Femur (tissue), 1 donor: ENCODE results near the gene RNF217.
"Not testable (repeated sequence)": the region's sequence is repeated elsewhere in the genome, so short reads cannot be mapped to it uniquely, and the experiment has no call there.

Experiments
- DNase-seq: peaks from one replicate; pipeline ENCODE4 v3.0.0-alpha.2; 2017

Gene RNF217

DNA sequence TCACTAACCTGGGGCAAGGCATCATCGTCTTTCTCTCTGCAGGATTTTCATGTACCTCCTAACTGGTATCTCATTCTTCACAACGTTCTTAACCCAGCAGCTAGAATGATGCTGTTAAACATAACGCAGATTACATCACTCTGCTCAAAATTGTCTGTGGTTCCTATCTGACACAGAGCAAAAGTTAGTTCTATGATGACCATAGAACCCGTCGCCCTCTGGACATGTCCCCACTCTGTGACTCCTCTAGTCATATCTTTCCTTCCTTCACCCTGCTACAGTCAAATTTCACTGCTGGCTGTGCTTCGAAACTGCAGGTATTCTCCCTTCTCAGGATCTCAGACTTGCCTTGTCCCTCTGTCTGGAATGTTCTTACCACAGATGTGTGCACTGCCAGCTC lies 103.9 kb downstream of the RNF217 start:
- DNase-seq = no peak

- no peak for DNase-seq
Observed at GRCh38 chr6:125066964-125067363, 104.7 kb downstream of the RNF217 start.

GRCh38 chr6:125067552-125067951 lies 105.3 kb downstream of the RNF217 start:
- no peak for DNase-seq

- DNase-seq = no peak
Observed at GRCh38 chr6:125073071-125073470, 110.8 kb downstream of the RNF217 start.

DNA sequence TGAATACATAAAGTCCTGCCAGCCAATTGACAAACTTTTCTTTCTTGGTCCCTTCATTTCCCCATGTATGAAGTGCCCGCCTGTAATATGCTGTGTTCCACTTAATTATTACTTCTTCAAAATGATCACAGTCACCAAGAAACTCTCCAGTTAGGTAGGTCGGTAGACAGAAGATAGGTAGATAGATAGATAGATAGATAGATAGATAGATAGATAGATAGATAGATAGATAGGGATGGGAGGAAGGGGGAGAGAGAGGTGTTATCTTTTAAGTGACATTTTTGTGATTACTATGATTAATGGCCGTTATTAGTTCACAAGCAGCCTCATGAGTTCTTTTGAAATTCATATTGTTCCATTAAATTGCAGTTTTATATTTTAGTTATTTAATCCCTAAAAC lies 111.9 kb downstream of the RNF217 start:
- DNase-seq = no peak

DNA sequence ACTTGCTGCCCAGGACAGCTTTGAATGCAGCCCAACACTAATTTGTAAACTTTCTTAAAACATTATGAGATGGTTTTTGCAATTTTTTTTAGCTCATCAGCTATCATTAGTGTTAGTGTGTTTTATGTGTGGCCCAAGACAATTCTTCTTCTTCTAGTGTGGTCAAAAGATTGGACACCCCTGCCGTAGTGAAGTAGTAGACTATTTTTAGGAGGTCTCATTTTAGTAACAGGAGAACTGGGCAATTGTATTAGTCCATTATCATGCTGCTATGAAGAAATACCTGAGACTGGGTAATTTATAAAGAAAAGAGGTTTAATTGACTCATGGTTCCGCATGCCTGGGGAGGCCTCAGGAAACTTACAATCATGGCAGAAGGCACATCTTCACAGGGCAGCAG lies 112.8 kb downstream of the RNF217 start:
- DNase-seq = not testable (repeated sequence)

DNA sequence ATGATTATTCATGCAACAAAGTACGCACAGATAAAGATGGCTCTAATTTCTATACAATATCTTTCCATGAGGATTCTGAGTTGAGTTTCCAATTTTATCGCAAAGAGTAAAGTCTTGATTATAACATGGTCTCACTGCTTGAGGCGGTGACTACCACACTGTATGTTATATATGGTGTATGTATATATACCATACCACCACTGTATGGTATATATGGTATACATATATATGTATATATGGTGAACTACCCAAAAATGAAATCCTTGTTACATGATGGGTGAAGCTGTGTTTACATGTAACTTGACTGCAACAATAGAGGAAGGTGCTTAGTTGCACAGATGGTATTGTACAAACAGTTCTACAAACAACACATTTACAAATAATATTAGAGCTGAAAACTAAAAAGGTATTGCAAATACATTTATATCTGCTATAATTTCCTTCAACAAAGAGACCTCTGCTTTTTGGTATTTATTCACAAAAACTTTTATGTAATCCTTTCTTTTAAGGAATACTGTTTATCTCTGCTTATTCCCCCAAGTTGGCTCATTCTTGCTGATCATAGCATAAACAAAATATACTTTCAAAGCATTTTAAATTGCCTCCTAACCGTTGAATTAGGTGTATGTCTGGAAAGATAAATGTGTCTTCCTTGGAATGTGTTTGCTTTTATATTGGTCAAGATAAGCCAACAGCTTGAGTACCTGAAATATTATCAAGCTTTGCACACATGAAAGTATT lies 113.7 kb downstream of the RNF217 start:
- DNase-seq = no peak

- no peak for DNase-seq
Observed at GRCh38 chr6:125076482-125076742, 114.2 kb downstream of the RNF217 start.

- no peak for DNase-seq
Observed at GRCh38 chr6:125077453-125077852, 115.2 kb downstream of the RNF217 start.

DNA sequence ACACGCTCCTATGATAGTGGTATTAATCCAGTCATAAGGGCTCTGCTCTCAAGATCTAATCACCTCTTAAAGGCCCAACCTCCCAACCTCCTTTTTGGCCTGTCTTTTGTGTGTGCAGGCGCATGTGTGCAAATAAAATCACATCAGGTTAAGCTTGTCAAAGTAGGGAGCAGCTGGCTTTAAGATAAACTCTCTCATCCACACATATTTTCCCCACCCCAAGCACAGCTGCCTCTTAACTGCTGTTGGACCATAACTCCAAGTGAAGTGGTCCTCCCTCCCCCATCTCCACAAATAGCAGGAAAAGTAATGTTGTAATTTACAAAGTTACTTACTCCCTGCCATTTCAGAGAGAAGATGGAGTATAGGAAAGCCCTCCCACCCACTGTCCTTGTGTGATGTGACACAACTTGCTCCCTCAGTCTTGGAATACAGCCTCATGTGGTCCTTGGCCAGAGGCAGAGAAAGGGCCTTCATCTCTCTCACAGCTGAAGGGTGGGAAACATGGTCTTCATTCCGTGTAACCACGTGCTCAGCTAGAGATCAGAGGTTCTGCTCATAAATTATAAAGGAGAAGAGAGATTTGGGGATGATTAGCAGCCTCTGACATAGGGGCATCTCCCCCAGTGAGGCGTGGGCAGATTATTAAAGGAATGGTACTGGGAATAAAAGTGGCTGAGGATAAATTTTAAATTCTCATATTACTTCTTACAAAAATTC lies 116.5 kb downstream of the RNF217 start:
- no peak for DNase-seq

DNA sequence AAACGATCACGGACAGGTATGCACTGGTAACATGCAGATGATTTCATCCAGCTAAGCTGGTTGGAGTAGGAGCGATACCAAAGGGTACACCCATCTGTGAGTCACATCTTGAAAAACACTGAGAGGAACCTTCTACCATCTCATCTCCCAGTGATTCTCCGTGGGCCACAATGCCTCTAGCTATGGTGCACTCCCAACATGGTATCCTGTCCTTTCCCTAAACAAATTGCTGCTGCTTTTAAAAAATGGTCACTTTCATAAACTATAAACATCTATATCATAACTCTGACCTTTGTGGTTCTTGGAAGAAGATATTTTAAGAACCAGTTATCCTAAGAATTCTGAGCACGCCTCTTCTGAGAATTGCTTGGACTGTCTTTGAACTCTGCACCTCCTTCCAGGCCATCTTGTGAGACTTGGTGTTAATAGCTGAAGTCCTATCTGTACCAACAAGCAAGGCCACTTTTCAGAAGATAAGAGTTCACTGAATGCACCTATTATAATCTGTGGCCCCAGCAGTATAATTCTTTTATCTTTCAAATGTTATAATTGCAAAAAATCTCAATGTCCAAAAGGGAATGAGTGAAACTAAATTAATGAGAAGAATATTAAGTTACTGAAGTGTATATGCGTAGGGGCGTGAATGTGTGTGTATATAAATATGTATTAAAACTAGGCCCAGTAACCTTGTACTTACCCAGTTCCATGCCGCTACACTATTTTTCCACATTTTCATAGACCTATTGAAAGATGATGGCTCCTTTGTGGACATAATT lies 120.9 kb downstream of the RNF217 start:
- no peak for DNase-seq

- DNase-seq = no peak
Observed at GRCh38 chr6:125083684-125083990, 121.4 kb downstream of the RNF217 start.

DNA sequence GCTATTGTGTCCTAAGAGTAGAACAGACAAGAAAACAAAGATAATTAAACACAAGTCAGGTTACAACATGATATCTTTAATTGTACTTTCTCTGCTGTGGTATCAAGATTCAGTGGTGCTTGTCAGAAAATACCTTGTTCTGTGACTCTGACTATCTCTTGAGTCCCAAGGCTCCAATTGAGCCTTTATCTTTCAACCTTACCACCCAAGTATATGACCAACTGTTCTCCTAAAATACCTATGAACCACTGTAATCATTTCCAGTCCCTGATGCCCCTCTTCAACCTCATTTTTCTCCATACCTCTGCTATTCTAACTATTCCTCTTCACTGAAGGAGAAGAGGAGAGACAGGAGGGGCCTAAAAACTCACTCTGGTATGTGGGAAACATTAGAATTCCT lies 124.5 kb downstream of the RNF217 start:
- DNase-seq = no peak

DNA sequence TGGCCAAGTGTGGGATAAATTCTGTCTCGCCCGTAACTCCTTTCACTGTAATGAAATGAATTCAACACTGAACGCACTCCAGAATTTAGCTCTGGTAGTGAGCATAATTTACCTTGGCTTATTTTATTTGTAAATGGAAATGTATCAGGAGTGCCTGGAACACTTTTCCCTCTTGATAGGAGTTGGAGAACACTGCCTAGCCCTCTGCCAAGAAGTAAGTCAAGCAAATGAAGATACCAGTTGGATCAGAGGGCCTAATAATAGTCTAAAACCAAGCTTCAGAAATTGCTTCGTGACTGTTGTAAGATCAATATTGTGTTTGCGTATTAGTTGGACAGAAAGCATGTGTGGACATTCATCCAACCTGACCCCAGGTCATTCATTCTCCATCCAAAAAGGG lies 126.7 kb downstream of the RNF217 start:
- DNase-seq = no peak

DNA sequence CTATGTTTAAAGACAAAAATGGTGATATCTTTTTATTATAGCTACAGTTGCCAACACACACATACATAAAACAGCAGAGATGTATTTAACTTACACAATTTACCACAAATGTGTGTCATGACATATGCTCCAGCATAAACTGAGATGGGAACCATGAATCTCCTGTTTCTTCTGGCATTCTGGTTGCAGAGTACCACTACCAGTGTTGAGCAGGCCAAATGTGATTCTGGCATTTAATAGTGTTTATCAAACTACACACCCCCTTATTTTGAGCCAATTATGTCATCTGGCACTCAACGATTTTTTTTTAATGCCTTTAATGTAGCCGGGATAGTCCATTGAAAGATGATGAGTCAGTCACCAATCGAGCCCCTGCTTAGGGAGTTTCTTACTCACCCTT lies 132.3 kb downstream of the RNF217 start:
- no peak for DNase-seq

DNA sequence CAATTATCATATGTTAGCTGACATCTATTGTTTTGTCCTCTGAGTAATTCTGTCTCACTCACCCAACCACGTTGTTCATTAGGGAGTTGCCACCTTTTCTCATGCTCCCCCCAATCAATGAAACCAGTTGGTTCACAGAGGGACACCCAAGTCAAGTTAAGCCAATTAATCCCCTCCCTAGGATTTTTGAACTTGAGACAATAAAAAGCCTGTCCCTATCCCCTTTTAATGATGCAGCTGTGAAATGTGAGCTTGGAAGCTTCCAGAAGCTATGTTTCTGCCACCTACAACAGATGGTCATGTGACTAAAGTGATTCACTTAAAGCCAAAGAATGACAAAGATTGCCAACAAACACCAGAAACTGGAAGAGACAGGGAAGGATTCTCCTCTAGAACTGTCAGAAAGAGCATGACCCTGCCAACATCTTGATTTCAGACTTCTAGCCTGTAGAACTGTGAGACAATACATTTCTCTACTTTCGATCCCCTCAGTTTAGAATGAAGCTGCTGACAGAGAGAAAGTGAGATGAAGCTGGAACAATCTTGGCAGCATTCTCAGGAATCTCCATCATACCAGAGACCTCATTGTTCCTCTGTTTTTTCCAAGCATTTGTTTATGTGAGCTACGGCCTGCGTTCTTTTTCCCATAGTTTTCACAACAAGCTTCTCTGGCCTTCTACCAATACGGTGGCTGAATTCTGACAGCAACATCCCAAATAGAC lies 133.5 kb downstream of the RNF217 start:
- DNase-seq = no peak

GRCh38 chr6:125097186-125097585 lies 134.9 kb downstream of the RNF217 start:
- DNase-seq = no peak

DNA sequence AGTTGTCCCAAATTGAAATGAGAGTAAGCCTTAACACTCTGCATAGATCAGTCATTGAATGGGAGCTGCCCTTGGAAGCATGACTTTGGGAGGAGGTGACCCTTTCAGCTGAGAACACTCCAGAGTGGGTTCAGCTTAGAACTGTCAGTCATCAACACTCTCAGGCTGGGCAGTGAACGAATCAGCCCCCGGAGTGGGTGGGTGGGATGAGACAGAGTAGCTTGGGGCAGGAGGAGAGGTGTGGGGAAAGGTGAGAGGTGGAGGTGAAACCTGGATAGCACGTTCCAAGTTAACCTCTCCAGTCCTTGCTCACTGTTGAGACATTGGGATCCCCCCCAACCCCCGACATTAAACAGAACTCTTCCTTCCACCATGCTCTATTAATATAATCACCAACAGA lies 136.0 kb downstream of the RNF217 start:
- no peak for DNase-seq

- DNase-seq = peak; percentile 73
Observed at GRCh38 chr6:125099211-125100073, 137.2 kb downstream of the RNF217 start.

DNA sequence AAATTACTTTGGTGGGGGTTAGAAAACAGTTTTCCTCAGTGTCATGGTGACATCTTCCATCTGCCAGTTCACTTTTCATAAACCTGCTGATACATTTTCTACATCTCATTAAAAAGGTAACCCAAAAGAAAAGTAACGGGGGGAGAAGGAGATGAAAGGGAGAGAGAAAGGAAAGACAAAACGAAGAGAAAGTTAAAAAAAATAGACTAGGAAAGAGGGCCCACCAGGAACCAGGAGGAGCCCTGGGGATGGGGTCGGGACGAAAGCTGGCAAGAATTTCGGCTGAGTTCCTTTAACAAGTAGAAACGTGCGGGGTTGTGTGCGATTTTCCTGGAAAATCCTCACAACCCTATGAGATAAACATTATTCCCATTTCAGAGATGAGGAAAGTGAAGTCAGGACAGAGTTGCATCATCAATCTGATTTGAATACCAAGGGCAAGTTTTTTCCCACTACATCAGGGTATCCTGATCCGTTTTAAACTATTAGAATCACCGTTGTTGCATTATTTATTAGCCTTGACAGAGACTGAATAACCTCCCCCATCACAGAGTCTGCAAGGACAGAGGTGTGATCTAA lies 137.9 kb downstream of the RNF217 start:
- no peak for DNase-seq

DNA sequence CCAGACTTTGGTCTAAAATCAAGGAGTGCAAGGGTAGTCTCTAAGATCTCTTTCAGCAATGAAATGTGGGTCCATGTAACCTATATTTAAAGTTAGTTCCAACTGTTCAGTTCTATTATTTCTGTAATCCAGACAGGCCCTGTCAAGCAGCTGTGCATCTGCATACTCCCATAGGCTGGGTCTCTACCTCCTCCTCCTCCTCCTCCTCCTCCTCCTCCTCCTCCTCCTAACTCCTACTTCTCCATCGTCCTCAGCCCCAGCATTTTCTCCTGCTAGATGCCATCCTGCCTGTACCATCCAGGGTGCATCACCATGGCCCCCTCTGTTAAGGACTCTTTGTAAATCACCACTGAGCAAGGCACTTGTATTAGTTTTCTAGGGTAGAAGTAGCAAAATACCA lies 138.9 kb downstream of the RNF217 start:
- no peak for DNase-seq

DNA sequence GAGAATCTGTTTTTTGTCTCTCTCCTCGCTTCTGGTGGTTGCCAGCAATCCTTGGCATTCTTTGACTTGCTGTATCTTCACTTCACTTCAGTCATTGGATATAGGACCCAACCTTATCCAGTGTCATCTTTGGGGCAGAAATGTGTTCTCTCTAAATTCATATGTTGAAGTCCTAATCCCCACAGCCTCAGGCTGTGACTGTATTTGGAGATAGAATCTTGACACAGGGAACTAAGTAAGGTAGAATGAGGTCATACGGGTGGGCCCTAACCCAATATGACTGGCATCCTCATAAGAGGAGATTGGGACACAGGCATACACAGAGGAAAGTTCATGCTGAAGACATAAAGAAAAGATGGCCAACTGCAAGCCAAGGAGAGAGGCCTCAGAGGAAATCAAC lies 139.4 kb downstream of the RNF217 start:
- DNase-seq = no peak
